ENCODE measurements around the gene TMPRSS3. TPM values are rescaled to one million over a fixed set of nuclear protein-coding genes. Genes with fewer than 3 reads are reported as not detected.

Gene TMPRSS3
- total RNA-seq, 1 experiment from 2014 or later = 0.05 TPM

GRCh38 chr21:42429021-42429420 is 33.2 kb upstream of the TMPRSS3 start:
- DNase-seq (ENCODE audit: extremely low read depth, low read depth) = no peak

GRCh38 chr21:42427809-42428419 is 32.1 kb upstream of the TMPRSS3 start:
- no peak for DNase-seq (ENCODE audit: extremely low read depth, low read depth)

GRCh38 chr21:42426876-42427480 is 31.1 kb upstream of the TMPRSS3 start:
- DNase-seq (ENCODE audit: extremely low read depth, low read depth) = no peak

GRCh38 chr21:42426424-42426823 is 30.6 kb upstream of the TMPRSS3 start:
- DNase-seq (ENCODE audit: extremely low read depth, low read depth) = no peak

GRCh38 chr21:42425591-42425990 is 29.7 kb upstream of the TMPRSS3 start:
- DNase-seq (ENCODE audit: extremely low read depth, low read depth) = no peak

- DNase-seq (ENCODE audit: extremely low read depth, low read depth) = no peak
Observed at GRCh38 chr21:42424914-42425541, 29.2 kb upstream of the TMPRSS3 start.

GRCh38 chr21:42423685-42424084 is 27.8 kb upstream of the TMPRSS3 start:
- DNase-seq (ENCODE audit: extremely low read depth, low read depth) = no peak

GRCh38 chr21:42423197-42423675 is 27.4 kb upstream of the TMPRSS3 start:
- no peak for DNase-seq (ENCODE audit: extremely low read depth, low read depth)

GRCh38 chr21:42421018-42421793 is 25.4 kb upstream of the TMPRSS3 start:
- no peak for DNase-seq (ENCODE audit: extremely low read depth, low read depth)

- no peak for DNase-seq (ENCODE audit: extremely low read depth, low read depth)
Observed at GRCh38 chr21:42419845-42420244, 24.0 kb upstream of the TMPRSS3 start.

- no peak for DNase-seq (ENCODE audit: extremely low read depth, low read depth)
Observed at GRCh38 chr21:42418886-42419285, 23.0 kb upstream of the TMPRSS3 start.

- no peak for DNase-seq (ENCODE audit: extremely low read depth, low read depth)
Observed at GRCh38 chr21:42417533-42417932, 21.7 kb upstream of the TMPRSS3 start.

GRCh38 chr21:42414928-42415769 is 19.3 kb upstream of the TMPRSS3 start:
- DNase-seq (ENCODE audit: extremely low read depth, low read depth) = peak; percentile 44

GRCh38 chr21:42414553-42414927 is 18.7 kb upstream of the TMPRSS3 start:
- DNase-seq (ENCODE audit: extremely low read depth, low read depth) = no peak

GRCh38 chr21:42414066-42414465 is 18.2 kb upstream of the TMPRSS3 start:
- no peak for DNase-seq (ENCODE audit: extremely low read depth, low read depth)

- no peak for DNase-seq (ENCODE audit: extremely low read depth, low read depth)
Observed at GRCh38 chr21:42413500-42413899, 17.6 kb upstream of the TMPRSS3 start.

- no peak for DNase-seq (ENCODE audit: extremely low read depth, low read depth)
Observed at GRCh38 chr21:42413093-42413492, 17.2 kb upstream of the TMPRSS3 start.

- no peak for DNase-seq (ENCODE audit: extremely low read depth, low read depth)
Observed at GRCh38 chr21:42412636-42412933, 16.7 kb upstream of the TMPRSS3 start.

GRCh38 chr21:42411891-42412635 is 16.2 kb upstream of the TMPRSS3 start:
- no peak for DNase-seq (ENCODE audit: extremely low read depth, low read depth)

All from NCI-H460 (cell line).